Measurements from ENCODE around the gene REEP3. TPM values are rescaled to one million over a fixed set of nuclear protein-coding genes. Genes with fewer than 3 reads are reported as not detected.
A peak's percentile ranks its signal among the peaks of the same experiment; 100 is the strongest.

REEP3 gene
- polyA plus RNA-seq, 1 experiment, result 8.3 TPM

DNA sequence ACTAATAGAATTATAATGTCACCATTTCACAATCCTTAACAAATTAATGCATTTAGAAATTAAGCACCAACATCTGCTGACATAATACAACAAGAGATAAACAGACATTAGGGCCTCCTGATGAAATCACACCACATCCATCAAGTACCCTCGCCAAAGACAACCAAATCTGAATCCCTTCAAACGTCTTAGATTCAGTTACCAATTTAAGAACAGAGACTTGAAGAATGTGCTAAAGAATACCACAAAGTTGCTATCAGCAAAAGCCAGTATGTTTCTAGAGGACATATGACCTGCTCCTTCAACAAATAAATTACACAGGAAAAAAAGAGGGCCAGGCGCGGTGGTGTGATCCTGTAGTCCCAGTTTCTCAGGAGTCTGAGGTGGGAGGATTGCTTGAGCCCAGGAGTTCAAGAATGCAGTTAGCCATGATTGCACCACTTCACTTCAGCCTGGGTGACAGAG lies 144.5 kb downstream of the REEP3 start:
- ChIA-PET CTCF (interaction anchor here (0.6 to 1.8 kb wide), 3 partner anchors 9 to 498 kb away, joined by 3 to 4 read pairs (median 3); no protein-coding TSS in a partner anchor), POLR2A (no interaction called here)
- no peak overlapping the region for H3K4me3 ChIP-seq (ENCODE audit: low read depth, low read length)
- no peak for DNase-seq (ENCODE audit: low read depth)
- no peaks in the 10 kb centered on the region for H3K27me3 ChIP-seq (ENCODE audit: control insufficient read depth, insufficient read depth, low read length)
- no peaks in the 10 kb centered on the region for H3K36me3 ChIP-seq (ENCODE audit: control insufficient read depth, insufficient read depth, low read length)
- TF ChIP-seq, protein P1, sequence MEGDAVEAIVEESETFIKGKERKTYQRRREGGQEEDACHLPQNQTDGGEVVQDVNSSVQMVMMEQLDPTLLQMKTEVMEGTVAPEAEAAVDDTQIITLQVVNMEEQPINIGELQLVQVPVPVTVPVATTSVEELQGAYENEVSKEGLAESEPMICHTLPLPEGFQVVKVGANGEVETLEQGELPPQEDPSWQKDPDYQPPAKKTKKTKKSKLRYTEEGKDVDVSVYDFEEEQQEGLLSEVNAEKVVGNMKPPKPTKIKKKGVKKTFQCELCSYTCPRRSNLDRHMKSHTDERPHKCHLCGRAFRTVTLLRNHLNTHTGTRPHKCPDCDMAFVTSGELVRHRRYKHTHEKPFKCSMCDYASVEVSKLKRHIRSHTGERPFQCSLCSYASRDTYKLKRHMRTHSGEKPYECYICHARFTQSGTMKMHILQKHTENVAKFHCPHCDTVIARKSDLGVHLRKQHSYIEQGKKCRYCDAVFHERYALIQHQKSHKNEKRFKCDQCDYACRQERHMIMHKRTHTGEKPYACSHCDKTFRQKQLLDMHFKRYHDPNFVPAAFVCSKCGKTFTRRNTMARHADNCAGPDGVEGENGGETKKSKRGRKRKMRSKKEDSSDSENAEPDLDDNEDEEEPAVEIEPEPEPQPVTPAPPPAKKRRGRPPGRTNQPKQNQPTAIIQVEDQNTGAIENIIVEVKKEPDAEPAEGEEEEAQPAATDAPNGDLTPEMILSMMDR (IDR thresholded peaks at IDR 0.05; ENCODE audit: insufficient read depth, low read depth, low read length), result no peak

- TF ChIP-seq, protein P1 (IDR thresholded peaks at IDR 0.05; ENCODE audit: insufficient read depth, low read depth, low read length), result no peak
- peak; percentile 80 for DNase-seq (ENCODE audit: low read depth)
- H3K36me3 ChIP-seq (ENCODE audit: control insufficient read depth, insufficient read depth, low read length), result no peaks in the 10 kb centered on the region
- H3K4me3 ChIP-seq (ENCODE audit: low read depth, low read length), result no peak overlapping the region
- CTCF ChIA-PET, result no interaction called here
- POLR2A ChIA-PET, result no interaction called here
- no peaks in the 10 kb centered on the region for H3K27me3 ChIP-seq (ENCODE audit: control insufficient read depth, insufficient read depth, low read length)
Observed at GRCh38 chr10:63666836-63667383, 145.7 kb downstream of the REEP3 start.

DNA sequence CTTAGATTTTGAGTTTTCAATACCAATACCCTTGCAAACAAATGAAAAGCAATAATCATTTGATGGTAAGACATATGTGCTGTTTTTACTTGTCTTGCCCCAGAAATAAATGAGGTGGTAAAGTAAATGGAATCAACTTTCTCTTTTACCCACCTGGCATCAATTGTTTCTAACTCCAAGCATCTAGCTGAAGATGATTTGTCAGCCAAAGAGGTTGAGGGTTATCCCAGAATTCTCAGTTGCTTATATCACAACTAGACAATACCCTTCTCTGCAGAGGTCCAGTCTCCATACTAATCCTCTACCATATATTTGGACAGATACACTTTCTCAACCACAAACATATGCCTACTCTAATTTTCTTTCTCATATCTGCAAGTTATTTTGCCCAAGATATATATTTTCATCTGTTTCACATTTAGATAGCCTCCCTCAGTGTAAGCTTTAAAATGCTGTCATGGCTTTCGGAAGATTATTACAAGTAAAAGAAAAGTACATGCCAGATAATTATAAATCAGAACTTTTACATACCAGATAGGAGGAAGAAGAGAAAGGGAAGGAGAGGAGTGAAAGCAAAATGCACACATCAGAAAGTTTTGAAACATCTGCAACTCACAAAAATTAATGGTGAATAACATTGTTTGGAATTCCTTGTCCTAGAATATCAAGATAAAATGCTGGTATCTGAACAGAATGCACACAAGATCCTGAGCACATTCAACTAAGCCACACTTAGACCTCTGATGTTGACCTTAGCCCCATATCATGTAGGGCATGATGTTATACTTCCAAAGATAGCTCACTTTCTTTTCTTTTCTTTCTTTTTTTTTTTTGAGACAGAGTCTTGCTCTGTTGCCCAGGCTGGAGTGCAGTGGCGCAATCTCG lies 146.6 kb downstream of the REEP3 start:
- H3K27me3 ChIP-seq (ENCODE audit: control insufficient read depth, insufficient read depth, low read length), result no peaks in the 10 kb centered on the region
- no peak overlapping the region for H3K4me3 ChIP-seq (ENCODE audit: low read depth, low read length)
- TF ChIP-seq, protein P1 (IDR thresholded peaks at IDR 0.05; ENCODE audit: insufficient read depth, low read depth, low read length), result no peak
- POLR2A ChIA-PET, result no interaction called here
- DNase-seq (ENCODE audit: low read depth), result no peak
- CTCF ChIA-PET, result no interaction called here
- H3K36me3 ChIP-seq (ENCODE audit: control insufficient read depth, insufficient read depth, low read length), result no peaks in the 10 kb centered on the region

DNA sequence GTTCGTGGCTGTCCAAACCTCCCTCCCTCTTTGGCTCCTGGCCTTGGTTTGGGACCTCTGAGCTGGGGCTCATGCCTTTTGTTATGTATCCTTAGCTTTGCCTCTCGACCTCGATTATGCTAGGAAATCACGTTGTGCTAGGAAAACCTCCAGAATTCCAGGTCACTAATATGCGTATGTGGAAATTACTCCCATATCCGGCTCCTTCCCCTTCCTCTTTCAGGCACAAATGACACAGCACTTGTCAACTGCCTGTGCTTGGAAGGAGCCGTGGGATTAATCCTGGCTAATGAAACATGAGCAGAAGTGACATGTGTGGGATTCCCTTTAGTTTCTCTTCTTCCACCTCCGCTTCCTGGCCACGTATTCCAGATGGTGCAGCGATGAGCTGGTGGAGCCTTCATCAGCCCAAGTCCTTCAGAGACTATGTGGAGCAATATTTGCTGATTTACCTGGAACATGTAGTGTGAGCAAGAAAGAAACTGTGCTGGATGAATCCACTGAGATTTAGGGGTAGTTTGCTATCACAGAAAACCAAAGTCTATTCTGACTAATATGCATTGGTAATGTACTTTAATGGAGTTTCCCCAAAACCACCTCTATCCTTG lies 149.2 kb downstream of the REEP3 start:
- DNase-seq (ENCODE audit: low read depth), result no peak
- POLR2A ChIA-PET, result no interaction called here
- H3K27me3 ChIP-seq (ENCODE audit: control insufficient read depth, insufficient read depth, low read length), result no peaks in the 10 kb centered on the region
- H3K36me3 ChIP-seq (ENCODE audit: control insufficient read depth, insufficient read depth, low read length), result no peaks in the 10 kb centered on the region
- H3K4me3 ChIP-seq (ENCODE audit: low read depth, low read length), result no peak overlapping the region
- TF ChIP-seq, protein P1 (IDR thresholded peaks at IDR 0.05; ENCODE audit: insufficient read depth, low read depth, low read length), result no peak
- CTCF ChIA-PET, result interaction anchor here (2.5 kb wide), 1 partner anchor 50 kb away, joined by 11 read pairs; no protein-coding TSS in a partner anchor
